AG09309 (cell line): ENCODE measurements around the gene CNTNAP2.

Experiments
- DNase-seq: peaks from one replicate; pipeline ENCODE4 v3.0.0-alpha.2; 2010; ENCODE audit warnings: low read depth
- H3K4me3 ChIP-seq: 2 replicates; pipeline ENCODE4 v1.5.1; 2011; ENCODE audit warnings: mild to moderate bottlenecking, low read depth, low read length, moderate library complexity; ENCODE audit not compliant: control insufficient read depth
- CTCF ChIP-seq: IDR thresholded peaks from 2 replicates; pipeline ENCODE4 v1.5.1; 2011; ENCODE audit warnings: mild to moderate bottlenecking, low read depth, low read length, inconsistent platforms; ENCODE audit not compliant: insufficient read depth, control insufficient read depth; ENCODE audit errors: missing control alignments

The CNTNAP2 gene

GRCh38 chr7:147519062-147519461, 1402.5 kb downstream of the CNTNAP2 start:
- DNase-seq: no peak
- no peak for TF ChIP-seq CTCF

GRCh38 chr7:147523056-147523455, 1406.5 kb downstream of the CNTNAP2 start:
- H3K4me3 ChIP-seq: no peak overlapping the region
- TF ChIP-seq CTCF: no peak
- DNase-seq: no peak

More at GRCh38 chr7:147519062-147519461, 1402.5 kb downstream of the CNTNAP2 start:
- H3K4me3 ChIP-seq: no peak overlapping the region

GRCh38 chr7:147524726-147525250, 1408.2 kb downstream of the CNTNAP2 start:
- H3K4me3 ChIP-seq: no peak overlapping the region
- TF ChIP-seq CTCF: no peak
- DNase-seq: no peak

- no peak overlapping the region for H3K4me3 ChIP-seq
- no peak for DNase-seq
- no peak for TF ChIP-seq CTCF
Observed at GRCh38 chr7:147525325-147525724, 1408.7 kb downstream of the CNTNAP2 start.

- peak; percentile 45 for DNase-seq
- no peak overlapping the region for H3K4me3 ChIP-seq
- no peak for TF ChIP-seq CTCF
Observed at GRCh38 chr7:147535701-147536111, 1419.1 kb downstream of the CNTNAP2 start.

- no peak for TF ChIP-seq CTCF
- no peak for DNase-seq
- no peak overlapping the region for H3K4me3 ChIP-seq
Observed at GRCh38 chr7:147539685-147540084, 1423.1 kb downstream of the CNTNAP2 start.

- no peak overlapping the region for H3K4me3 ChIP-seq
- no peak for DNase-seq
- no peak for TF ChIP-seq CTCF
Observed at GRCh38 chr7:147540743-147541142, 1424.1 kb downstream of the CNTNAP2 start.
